SJCRH30 (cell line): Measurements from ENCODE around the gene SUGCT. TPM values are rescaled to one million over a fixed set of nuclear protein-coding genes. Genes with fewer than 3 reads are reported as not detected.
"Not testable (repeated sequence)": the region's sequence is repeated elsewhere in the genome, so short reads cannot be mapped to it uniquely, and the experiment has no call there.

Source experiments
- DNase-seq, 2 experiments: peaks; one replicate each; pipeline ENCODE4 v3.0.0-alpha.2; 2015 to 2020
- H3K27ac ChIP-seq: fragments of 250-450 bp; sonication (Bioruptor Pico); 2 replicates; pipeline ENCODE4 v1.5.1; 2020; ENCODE audit warnings: mild to moderate bottlenecking, moderate library complexity
- H3K27me3 ChIP-seq: fragments of 250-450 bp; sonication (Bioruptor Pico); 2 replicates; pipeline ENCODE4 v1.5.1; 2020; ENCODE audit warnings: mild to moderate bottlenecking, moderate library complexity
- H3K36me3 ChIP-seq: fragments of 250-450 bp; sonication (Bioruptor Pico); 2 replicates; pipeline ENCODE4 v1.5.1; 2020; ENCODE audit warnings: mild to moderate bottlenecking, moderate library complexity
- H3K4me1 ChIP-seq: fragments of 250-450 bp; sonication (Bioruptor Pico); 2 replicates; pipeline ENCODE4 v1.5.1; 2020; ENCODE audit warnings: mild to moderate bottlenecking, moderate library complexity
- H3K4me3 ChIP-seq: fragments of 250-450 bp; sonication (Bioruptor Pico); 2 replicates; pipeline ENCODE4 v1.5.1; 2020; ENCODE audit warnings: mild to moderate bottlenecking, moderate library complexity
- H3K9me3 ChIP-seq: fragments of 250-450 bp; sonication (Bioruptor Pico); replicated peaks from 2 replicates; pipeline ENCODE4 v1.5.1; 2020; ENCODE audit warnings: mild to moderate bottlenecking, moderate library complexity
- total RNA-seq: library from RNA; depleted of rRNA; stranded (reverse); fragments of >200 nt; shearing (Covaris generic); gene quantifications from 2 replicates; pipeline ENCODE4 v1.2.3, GENCODE V29; 2014

The SUGCT gene
- total RNA-seq, 1 experiment from 2014 or later: 4.8 TPM

- no peak for DNase-seq
- H3K27ac ChIP-seq: no peak overlapping the region
- H3K36me3 ChIP-seq: no peaks in the 10 kb centered on the region
- H3K4me3 ChIP-seq: no peak overlapping the region
- H3K4me1 ChIP-seq: peaks cover 12% of the 10 kb centered on the region
- H3K9me3 ChIP-seq: no peaks in the 10 kb centered on the region
- H3K27me3 ChIP-seq: no peaks in the 10 kb centered on the region
Measured at GRCh38 chr7:40579401-40579800, 444.6 kb downstream of the SUGCT start.

- Histone ChIP-seq H3K27me3 (no peaks in the 10 kb centered on the region), H3K9me3 (no peaks in the 10 kb centered on the region), H3K4me3 (no peak overlapping the region), H3K27ac (no peak overlapping the region), H3K4me1 (peaks cover 22% of the 10 kb centered on the region), H3K36me3 (no peaks in the 10 kb centered on the region)
- DNase-seq: no peak
Measured at GRCh38 chr7:40580776-40581175, 446.0 kb downstream of the SUGCT start.

GRCh38 chr7:40582539-40582938 is 447.7 kb downstream of the SUGCT start:
- Histone ChIP-seq H3K9me3 (no peaks in the 10 kb centered on the region), H3K27me3 (no peaks in the 10 kb centered on the region), H3K4me3 (no peak overlapping the region), H3K36me3 (no peaks in the 10 kb centered on the region), H3K27ac (no peak overlapping the region), H3K4me1 (peaks cover 22% of the 10 kb centered on the region)
- DNase-seq: no peak

- DNase-seq: peak in 1 of 2 experiments; percentile 64
- Histone ChIP-seq H3K27ac (peak overlapping the region; percentile 30; the same call in 1 of the 2 replicates), H3K9me3 (no peaks in the 10 kb centered on the region)
Measured at GRCh38 chr7:40583667-40584444, 449.1 kb downstream of the SUGCT start.

GRCh38 chr7:40584667-40585433 is 450.0 kb downstream of the SUGCT start:
- peak in 1 of 2 experiments; percentile 53 for DNase-seq
- Histone ChIP-seq H3K9me3 (no peaks in the 10 kb centered on the region), H3K36me3 (no peaks in the 10 kb centered on the region), H3K4me3 (no peak overlapping the region), H3K4me1 (peaks cover 22% of the 10 kb centered on the region), H3K27ac (peak overlapping the region; percentile 5; the same call in 1 of the 2 replicates), H3K27me3 (no peaks in the 10 kb centered on the region)

More at GRCh38 chr7:40583667-40584444, 449.1 kb downstream of the SUGCT start:
- Histone ChIP-seq H3K36me3 (no peaks in the 10 kb centered on the region), H3K4me3 (no peak overlapping the region), H3K4me1 (peaks cover 22% of the 10 kb centered on the region), H3K27me3 (no peaks in the 10 kb centered on the region)

GRCh38 chr7:40586197-40586596 is 451.4 kb downstream of the SUGCT start:
- no peak for DNase-seq

GRCh38 chr7:40587419-40587818 is 452.6 kb downstream of the SUGCT start:
- Histone ChIP-seq H3K4me3 (no peak overlapping the region), H3K27me3 (no peaks in the 10 kb centered on the region), H3K36me3 (no peaks in the 10 kb centered on the region), H3K9me3 (0 out of 2 replicates have a peak, but pooled peaks cover 5% of the 10 kb centered on the region), H3K4me1 (peaks cover 22% of the 10 kb centered on the region), H3K27ac (no peak overlapping the region)
- DNase-seq: no peak

More at GRCh38 chr7:40586197-40586596, 451.4 kb downstream of the SUGCT start:
- 0 out of 2 replicates have a peak, but pooled peaks cover 5% of the 10 kb centered on the region for H3K9me3 ChIP-seq
- no peak overlapping the region for H3K27ac ChIP-seq
- H3K4me1 ChIP-seq: peaks cover 22% of the 10 kb centered on the region
- H3K36me3 ChIP-seq: no peaks in the 10 kb centered on the region
- H3K4me3 ChIP-seq: no peak overlapping the region
- H3K27me3 ChIP-seq: no peaks in the 10 kb centered on the region

- DNase-seq: no peak
- Histone ChIP-seq H3K9me3 (0 out of 2 replicates have a peak, but pooled peaks cover 4% of the 10 kb centered on the region), H3K27me3 (no peaks in the 10 kb centered on the region), H3K4me3 (no peak overlapping the region), H3K4me1 (no peaks in the 10 kb centered on the region), H3K27ac (no peak overlapping the region), H3K36me3 (no peaks in the 10 kb centered on the region)
Measured at GRCh38 chr7:40595129-40595528, 460.3 kb downstream of the SUGCT start.

- H3K27me3 ChIP-seq: no peaks in the 10 kb centered on the region
- no peaks in the 10 kb centered on the region for H3K36me3 ChIP-seq
- H3K9me3 ChIP-seq: no peaks in the 10 kb centered on the region
- H3K27ac ChIP-seq: no peak overlapping the region
- no peak for DNase-seq
- no peaks in the 10 kb centered on the region for H3K4me1 ChIP-seq
- H3K4me3 ChIP-seq: no peak overlapping the region
Measured at GRCh38 chr7:40595832-40596231, 461.0 kb downstream of the SUGCT start.

- peak in 1 of 2 experiments; percentile 63 for DNase-seq
- Histone ChIP-seq H3K27ac (no peak overlapping the region), H3K27me3 (no peaks in the 10 kb centered on the region), H3K9me3 (no peaks in the 10 kb centered on the region), H3K4me1 (no peaks in the 10 kb centered on the region), H3K36me3 (no peaks in the 10 kb centered on the region), H3K4me3 (no peak overlapping the region)
Measured at GRCh38 chr7:40597517-40597916, 462.7 kb downstream of the SUGCT start.

GRCh38 chr7:40598915-40599314 is 464.1 kb downstream of the SUGCT start:
- Histone ChIP-seq H3K9me3 (no peaks in the 10 kb centered on the region), H3K4me1 (no peaks in the 10 kb centered on the region), H3K27ac (no peak overlapping the region), H3K4me3 (no peak overlapping the region), H3K27me3 (no peaks in the 10 kb centered on the region), H3K36me3 (no peaks in the 10 kb centered on the region)
- peak in 1 of 2 experiments; percentile 19 for DNase-seq

- Histone ChIP-seq H3K4me3 (no peak overlapping the region), H3K36me3 (no peaks in the 10 kb centered on the region), H3K9me3 (no peaks in the 10 kb centered on the region), H3K27me3 (no peaks in the 10 kb centered on the region), H3K27ac (no peak overlapping the region), H3K4me1 (no peaks in the 10 kb centered on the region)
- DNase-seq: no peak
Measured at GRCh38 chr7:40599836-40600235, 465.0 kb downstream of the SUGCT start.

- not testable (repeated sequence) for H3K36me3 ChIP-seq, DNase-seq, H3K4me3 ChIP-seq, H3K27ac ChIP-seq, H3K4me1 ChIP-seq, H3K9me3 ChIP-seq, H3K27me3 ChIP-seq
Measured at GRCh38 chr7:40602351-40602750, 467.5 kb downstream of the SUGCT start.

- no peaks in the 10 kb centered on the region; the same call in 1 of the 2 replicates for H3K27me3 ChIP-seq
- H3K36me3 ChIP-seq: no peaks in the 10 kb centered on the region
- no peaks in the 10 kb centered on the region for H3K4me1 ChIP-seq
- peak; percentile 48 to 72 for DNase-seq
- no peak overlapping the region for H3K4me3 ChIP-seq
- H3K9me3 ChIP-seq: no peaks in the 10 kb centered on the region
- H3K27ac ChIP-seq: no peak overlapping the region
Measured at GRCh38 chr7:40604601-40605438, 470.0 kb downstream of the SUGCT start.
